ENCODE data around the gene NAGPA. TPM values are rescaled to one million over a fixed set of nuclear protein-coding genes. Genes with fewer than 3 reads are reported as not detected.

NAGPA gene
- total and polyA plus RNA-seq, 2 experiments from 2014 or later = 10.8 to 24.6 TPM

- H3K36me3 ChIP-seq = no peaks in the 10 kb centered on the region
- H3K27me3 ChIP-seq = no peaks in the 10 kb centered on the region
- H3K4me3 ChIP-seq = no peak overlapping the region
- H3K27ac ChIP-seq = no peak overlapping the region
- no peaks in the 10 kb centered on the region for H3K9me3 ChIP-seq (ENCODE audit: low read depth)
- H3K4me1 ChIP-seq (ENCODE audit: low read depth) = peaks cover 9% of the 10 kb centered on the region
- TF ChIP-seq CTCF (IDR thresholded peaks at IDR 0.05; ENCODE audit: low read depth, low read length) = no peak
- no peak for DNase-seq (ENCODE audit: low read depth in 1 of 2, low spot score in 1 of 2)
These were observed 29.4 kb downstream of the NAGPA start for GRCh38 chr16:5004311-5004710.

GRCh38 chr16:5003828-5004227 is 29.9 kb downstream of the NAGPA start:
- Histone ChIP-seq H3K36me3 (no peaks in the 10 kb centered on the region), H3K4me1 (ENCODE audit: low read depth) (peaks cover 9% of the 10 kb centered on the region), H3K4me3 (no peak overlapping the region), H3K27ac (no peak overlapping the region), H3K9me3 (ENCODE audit: low read depth) (no peaks in the 10 kb centered on the region), H3K27me3 (no peaks in the 10 kb centered on the region)
- no peak for DNase-seq (ENCODE audit: low read depth in 1 of 2, low spot score in 1 of 2)
- no peak for TF ChIP-seq CTCF (IDR thresholded peaks at IDR 0.05; ENCODE audit: low read depth, low read length)

GRCh38 chr16:5003211-5003610 is 30.5 kb downstream of the NAGPA start:
- H3K9me3 ChIP-seq (ENCODE audit: low read depth) = no peaks in the 10 kb centered on the region
- no peaks in the 10 kb centered on the region for H3K27me3 ChIP-seq
- H3K27ac ChIP-seq = peak overlapping the region; percentile 59
- H3K4me3 ChIP-seq = no peak overlapping the region
- TF ChIP-seq CTCF (IDR thresholded peaks at IDR 0.05; ENCODE audit: low read depth, low read length) = no peak
- no peaks in the 10 kb centered on the region for H3K36me3 ChIP-seq
- DNase-seq (ENCODE audit: low read depth in 1 of 2, low spot score in 1 of 2) = no peak
- peaks cover 9% of the 10 kb centered on the region for H3K4me1 ChIP-seq (ENCODE audit: low read depth)

- TF ChIP-seq CTCF (IDR thresholded peaks at IDR 0.05; ENCODE audit: low read depth, low read length) = no peak
- no peaks in the 10 kb centered on the region for H3K36me3 ChIP-seq
- no peaks in the 10 kb centered on the region for H3K9me3 ChIP-seq (ENCODE audit: low read depth)
- H3K27me3 ChIP-seq = no peaks in the 10 kb centered on the region
- DNase-seq (ENCODE audit: low read depth in 1 of 2, low spot score in 1 of 2) = peak in 1 of 2 donors; percentile 47
- H3K27ac ChIP-seq = peak overlapping the region; percentile 59
- peaks cover 9% of the 10 kb centered on the region for H3K4me1 ChIP-seq (ENCODE audit: low read depth)
- no peak overlapping the region for H3K4me3 ChIP-seq
These were observed 31.0 kb downstream of the NAGPA start for GRCh38 chr16:5002699-5003143.

- H3K9me3 ChIP-seq (ENCODE audit: low read depth) = no peaks in the 10 kb centered on the region
- H3K4me1 ChIP-seq (ENCODE audit: low read depth) = peaks cover 9% of the 10 kb centered on the region
- no peaks in the 10 kb centered on the region for H3K36me3 ChIP-seq
- no peak for DNase-seq (ENCODE audit: low read depth in 1 of 2, low spot score in 1 of 2)
- no peak for TF ChIP-seq CTCF (IDR thresholded peaks at IDR 0.05; ENCODE audit: low read depth, low read length)
- no peak overlapping the region for H3K4me3 ChIP-seq
- H3K27ac ChIP-seq = no peak overlapping the region
- H3K27me3 ChIP-seq = no peaks in the 10 kb centered on the region
These were observed 31.7 kb downstream of the NAGPA start for GRCh38 chr16:5001986-5002385.

GRCh38 chr16:5001571-5001970 is 32.2 kb downstream of the NAGPA start:
- H3K9me3 ChIP-seq (ENCODE audit: low read depth) = no peaks in the 10 kb centered on the region
- no peaks in the 10 kb centered on the region for H3K36me3 ChIP-seq
- DNase-seq (ENCODE audit: low read depth in 1 of 2, low spot score in 1 of 2) = no peak
- TF ChIP-seq CTCF (IDR thresholded peaks at IDR 0.05; ENCODE audit: low read depth, low read length) = no peak
- H3K4me1 ChIP-seq (ENCODE audit: low read depth) = peaks cover 9% of the 10 kb centered on the region
- no peak overlapping the region for H3K4me3 ChIP-seq
- H3K27me3 ChIP-seq = no peaks in the 10 kb centered on the region
- no peak overlapping the region for H3K27ac ChIP-seq

Data from cardiac muscle cell (in vitro differentiated cells and primary cell).